K562 (cell line): Measurements from ENCODE around the gene FXYD1. TPM values are rescaled to one million over a fixed set of nuclear protein-coding genes. Genes with fewer than 3 reads are reported as not detected.

Experiments used
- CAMTA2 ChIP-seq: fragments of 250-450 bp; sonication (Bioruptor Pico); conservative IDR thresholded peaks from 2 replicates; pipeline ENCODE4 v1.5.1; 2022
- CREM ChIP-seq: IDR thresholded peaks from 2 replicates; pipeline ENCODE4 v1.6.1; 2014; ENCODE audit warnings: antibody characterized with exemption, low read depth
- HNRNPLL ChIP-seq: fragments of 200-400 bp; formaldehyde crosslinking; IDR thresholded peaks from 2 replicates; pipeline ENCODE4 v1.6.1; 2017; ENCODE audit warnings: low read length, low read depth, mild to moderate bottlenecking; ENCODE audit not compliant: poor library complexity, severe bottlenecking
- JUND ChIP-seq, 2 experiments: IDR thresholded peaks; 2 replicates in 1 of 2; 3 replicates in 1 of 2; pipeline ENCODE4 v1.6.1; 2011; ENCODE audit warnings: borderline replicate concordance in 2 of 2, low read depth in 2 of 2, low read length in 2 of 2, improper control_type of control experiment in 1 of 2, missing biosample characterization in 1 of 2, missing genetic modification characterization in 1 of 2, missing genetic modification reagents in 1 of 2
- MYBL2 ChIP-seq, 2 experiments: fragments of 450-650 bp in 1 of 2; sonication (generic) in 1 of 2; formaldehyde crosslinking in 1 of 2; IDR thresholded peaks; 2 replicates each; pipeline versions ENCODE4 v1.6.1 to v1.8.1; 2017 to 2022; ENCODE audit warnings: borderline replicate concordance in 1 of 2, inconsistent platforms in 1 of 2, low read depth in 1 of 2, mild to moderate bottlenecking in 1 of 2, missing genetic modification reagents in 1 of 2, moderate library complexity in 1 of 2
- RAD21 ChIP-seq, 2 experiments: fragments of 250-450 bp in 1 of 2; fragments of 450-650 bp in 1 of 2; sonication (Bioruptor Pico) in 1 of 2; formaldehyde crosslinking in 1 of 2; IDR thresholded peaks in 1 of 2; conservative IDR thresholded peaks in 1 of 2; 2 replicates each; pipeline versions ENCODE4 v1.4.0 to v1.8.0; 2020 to 2022; ENCODE audit warnings: mild to moderate bottlenecking in 2 of 2, moderate library complexity in 1 of 2
- RB1 ChIP-seq: fragments of 450-650 bp; IDR thresholded peaks from 2 replicates; pipeline ENCODE4 v1.6.1; 2017; ENCODE audit warnings: low read depth, mild to moderate bottlenecking
- RBFOX2 ChIP-seq: fragments of 200-400 bp; formaldehyde crosslinking; IDR thresholded peaks from 2 replicates; pipeline ENCODE4 v1.6.1; 2017; ENCODE audit warnings: low read depth, mild to moderate bottlenecking, low read length, moderate library complexity
- SMAD1 ChIP-seq: fragments of 150-350 bp; IDR thresholded peaks from 2 replicates; pipeline ENCODE4 v1.6.1; 2014; ENCODE audit warnings: low read length, low read depth; ENCODE audit not compliant: partially characterized antibody
- SMAD4 ChIP-seq: fragments of 250-450 bp; sonication (Bioruptor Pico); conservative IDR thresholded peaks from 2 replicates; pipeline ENCODE4 v1.8.0; 2021; ENCODE audit warnings: inconsistent platforms, mild to moderate bottlenecking, moderate library complexity
- SUPT5H ChIP-seq: fragments of 450-650 bp; IDR thresholded peaks from 2 replicates; pipeline ENCODE4 v1.6.1; 2016
- TAF15 ChIP-seq: fragments of 200-400 bp; formaldehyde crosslinking; IDR thresholded peaks from 2 replicates; pipeline ENCODE4 v1.6.1; 2017; ENCODE audit warnings: mild to moderate bottlenecking, low read depth, low read length, moderate library complexity
- TAF9B ChIP-seq: fragments of 450-650 bp; IDR thresholded peaks from 2 replicates; pipeline ENCODE4 v1.6.1; 2018; ENCODE audit warnings: mild to moderate bottlenecking; ENCODE audit not compliant: partially characterized antibody
- TBP ChIP-seq: optimal IDR thresholded peaks from 2 replicates; pipeline ENCODE3; 2011; ENCODE audit warnings: low read depth, low read length, improper control_type of control experiment
- TOE1 ChIP-seq, 2 experiments: fragments of 450-650 bp in 1 of 2; sonication (generic) in 1 of 2; formaldehyde crosslinking in 1 of 2; IDR thresholded peaks; 2 replicates each; pipeline versions ENCODE4 v1.7.1 to v1.8.0; 2016 to 2022; ENCODE audit warnings: borderline replicate concordance in 2 of 2, mild to moderate bottlenecking in 2 of 2, antibody characterized with exemption in 1 of 2, inconsistent platforms in 1 of 2, low read depth in 1 of 2, missing genetic modification reagents in 1 of 2, moderate library complexity in 1 of 2
- TRIM28 ChIP-seq: fragments of 450-650 bp; IDR thresholded peaks from 2 replicates; pipeline ENCODE4 v1.6.1; 2017
- ZBTB17 ChIP-seq: fragments of 450-650 bp; formaldehyde crosslinking; IDR thresholded peaks from 2 replicates; pipeline ENCODE4 v1.4.0; 2020; ENCODE audit warnings: mild to moderate bottlenecking
- ZC3H11A ChIP-seq: IDR thresholded peaks from 2 replicates; pipeline ENCODE4 v1.6.1; 2012; ENCODE audit warnings: low read depth, low read length, improper control_type of control experiment
- ZSCAN32 ChIP-seq: fragments of 450-650 bp; formaldehyde crosslinking; IDR thresholded peaks from 2 replicates; pipeline ENCODE4 v1.4.0; 2020; ENCODE audit warnings: mild to moderate bottlenecking, moderate library complexity
- polyA plus RNA-seq, 8 experiments: library from polyadenylated mRNA; depleted of rRNA in 4 of 8; stranded (reverse) in 5 of 8; unstranded in 3 of 8; fragments of >200 nt; fragmentation: Nextera tagmentation in 2 of 8; fragmentation: Illumina TruSeq in 1 of 8; extraction: Ambion mirVana in 2 of 8; extraction: Trizol in 1 of 8; gene quantifications; 2 replicates each; pipeline versions ENCODE4 v1.2.1 to v1.2.3, GENCODE V29; 2011 to 2014; ENCODE audit warnings: inconsistent platforms in 1 of 8, missing spikeins in 1 of 8
- total RNA-seq, 7 experiments: library from RNA; depleted of rRNA in 6 of 7; stranded (reverse); fragments of >200 nt in 6 of 7; fragmentation: Illumina TruSeq in 2 of 7; extraction: Trizol in 2 of 7; gene quantifications; 2 replicates each; pipeline versions ENCODE4 v1.2.1 to v1.2.3, GENCODE V29; 2011 to 2021; ENCODE audit warnings: low replicate concordance in 1 of 7
- TF ChIP-seq, protein P1 (sequence below): fragments of 450-650 bp; IDR thresholded peaks from 2 replicates; pipeline ENCODE4 v1.6.1; 2014; ENCODE audit warnings: low read depth, mild to moderate bottlenecking, moderate library complexity, borderline replicate concordance
- TF ChIP-seq, protein P2 (sequence below), 2 experiments: fragments of 450-650 bp; conservative IDR thresholded peaks; 2 replicates each; pipeline ENCODE4 v1.6.1; 2017; ENCODE audit warnings: mild to moderate bottlenecking in 2 of 2, moderate library complexity in 2 of 2
- TF ChIP-seq, protein P3 (sequence below): sonication (generic); IDR thresholded peaks from 2 replicates; pipeline ENCODE4 v1.6.1; 2016

FXYD1 gene
- total and polyA plus RNA-seq, 9 of the 15 experiments (the other 6 are each of a cell fraction or from before 2014, with no cell fraction given): 0.40 to 3.2 (median 1.8) TPM; not detected in 3

DNA sequence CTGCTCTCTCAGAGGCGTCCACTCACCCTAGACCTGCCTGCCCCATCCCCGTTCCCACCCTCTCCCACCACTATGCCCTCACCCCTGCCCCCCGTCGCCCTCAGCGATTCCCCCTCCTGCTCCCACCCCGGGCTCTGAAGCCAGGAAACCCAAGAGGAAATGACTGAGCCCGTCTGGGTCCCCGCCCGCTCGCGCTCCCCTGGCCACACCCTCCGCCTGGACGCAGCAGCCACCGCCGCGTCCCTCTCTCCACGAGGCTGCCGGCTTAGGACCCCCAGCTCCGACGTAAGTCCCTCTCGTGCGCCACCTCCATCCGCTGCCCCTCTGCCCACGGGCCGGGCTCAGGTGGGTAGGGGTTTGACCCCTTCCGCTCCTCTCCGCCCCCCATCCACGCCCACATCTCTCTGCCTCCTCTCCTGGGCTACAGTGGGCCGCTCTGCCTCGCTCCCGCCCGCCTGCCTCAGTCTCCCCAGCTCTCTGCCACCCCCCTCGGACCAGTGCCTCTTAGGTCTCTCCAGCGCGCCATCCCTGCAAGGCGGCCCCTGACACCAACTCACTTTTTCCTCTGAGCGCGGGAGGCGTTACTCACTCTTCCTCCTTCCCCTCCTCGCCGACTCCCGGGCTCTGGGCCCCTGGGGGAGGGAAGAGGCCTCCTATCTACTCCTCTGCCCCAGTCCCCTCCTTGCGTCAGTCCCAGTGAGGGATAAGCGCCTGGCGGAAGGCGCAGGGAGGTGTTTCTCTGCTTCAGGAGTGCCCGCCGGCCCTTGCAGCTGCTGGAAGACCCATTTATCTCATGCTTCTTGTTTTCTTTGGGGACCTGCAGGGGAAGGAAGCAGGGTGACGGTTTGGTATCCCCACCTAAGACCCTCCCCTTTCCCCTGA lies 16.1 kb downstream of the FXYD1 start, which contains the start of gene FXYD5 (continued):
- TF ChIP-seq, protein P1, sequence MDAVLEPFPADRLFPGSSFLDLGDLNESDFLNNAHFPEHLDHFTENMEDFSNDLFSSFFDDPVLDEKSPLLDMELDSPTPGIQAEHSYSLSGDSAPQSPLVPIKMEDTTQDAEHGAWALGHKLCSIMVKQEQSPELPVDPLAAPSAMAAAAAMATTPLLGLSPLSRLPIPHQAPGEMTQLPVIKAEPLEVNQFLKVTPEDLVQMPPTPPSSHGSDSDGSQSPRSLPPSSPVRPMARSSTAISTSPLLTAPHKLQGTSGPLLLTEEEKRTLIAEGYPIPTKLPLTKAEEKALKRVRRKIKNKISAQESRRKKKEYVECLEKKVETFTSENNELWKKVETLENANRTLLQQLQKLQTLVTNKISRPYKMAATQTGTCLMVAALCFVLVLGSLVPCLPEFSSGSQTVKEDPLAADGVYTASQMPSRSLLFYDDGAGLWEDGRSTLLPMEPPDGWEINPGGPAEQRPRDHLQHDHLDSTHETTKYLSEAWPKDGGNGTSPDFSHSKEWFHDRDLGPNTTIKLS: peak; percentile 28; the same call in 1 of the 2 replicates
- TF ChIP-seq SMAD1 (no peak), MYBL2 (IDR thresholded peaks at IDR 0.05; ENCODE audit: low read depth) (no peak), MYBL2 (CRISPR knock-in tag; IDR thresholded peaks at IDR 0.05; ENCODE audit: borderline replicate concordance) (no peak), ZC3H11A (no peak), TOE1 (IDR thresholded peaks at IDR 0.05; ENCODE audit: borderline replicate concordance) (peak; percentile 79), TOE1 (CRISPR knock-in tag; IDR thresholded peaks at IDR 0.05; ENCODE audit: borderline replicate concordance, low read depth) (no peak), TAF15 (no peak), SUPT5H (peak; percentile 93), TBP (peak; percentile 54), HNRNPLL (peak; percentile 87), CAMTA2 (CRISPR knock-in tag) (peak; percentile 34; the same call in 1 of the 2 replicates), TRIM28 (no peak), CREM (peak; percentile 62), RAD21 (CRISPR knock-in tag; conservative IDR thresholded peaks at IDR 0.05 in 1 of 2, IDR thresholded peaks at IDR 0.05 in 1 of 2) (peak in 1 of 2 experiments; percentile 22; a peak in 3 of 4 replicates), JUND (IDR thresholded peaks at IDR 0.05; ENCODE audit: borderline replicate concordance, low read depth, low read length) (peak; percentile 68), JUND (tag; IDR thresholded peaks at IDR 0.05; ENCODE audit: borderline replicate concordance, low read depth, low read length) (peak; percentile 43; the same call in 1 of the 3 replicates), ZSCAN32 (no peak), TAF9B (peak; percentile 79), ZBTB17 (CRISPR knock-in tag) (peak; percentile 33; the same call in 1 of the 2 replicates), RB1 (peak; percentile 40; the same call in 1 of the 2 replicates), SMAD4 (CRISPR knock-in tag) (peak; percentile 50; the same call in 1 of the 2 replicates), RBFOX2 (peak; percentile 94)
- TF ChIP-seq, protein P2, sequence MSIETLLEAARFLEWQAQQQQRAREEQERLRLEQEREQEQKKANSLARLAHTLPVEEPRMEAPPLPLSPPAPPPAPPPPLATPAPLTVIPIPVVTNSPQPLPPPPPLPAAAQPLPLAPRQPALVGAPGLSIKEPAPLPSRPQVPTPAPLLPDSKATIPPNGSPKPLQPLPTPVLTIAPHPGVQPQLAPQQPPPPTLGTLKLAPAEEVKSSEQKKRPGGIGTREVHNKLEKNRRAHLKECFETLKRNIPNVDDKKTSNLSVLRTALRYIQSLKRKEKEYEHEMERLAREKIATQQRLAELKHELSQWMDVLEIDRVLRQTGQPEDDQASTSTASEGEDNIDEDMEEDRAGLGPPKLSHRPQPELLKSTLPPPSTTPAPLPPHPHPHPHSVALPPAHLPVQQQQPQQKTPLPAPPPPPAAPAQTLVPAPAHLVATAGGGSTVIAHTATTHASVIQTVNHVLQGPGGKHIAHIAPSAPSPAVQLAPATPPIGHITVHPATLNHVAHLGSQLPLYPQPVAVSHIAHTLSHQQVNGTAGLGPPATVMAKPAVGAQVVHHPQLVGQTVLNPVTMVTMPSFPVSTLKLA (conservative IDR thresholded peaks at IDR 0.05): peak; percentile 63 to 88
- TF ChIP-seq, protein P3, sequence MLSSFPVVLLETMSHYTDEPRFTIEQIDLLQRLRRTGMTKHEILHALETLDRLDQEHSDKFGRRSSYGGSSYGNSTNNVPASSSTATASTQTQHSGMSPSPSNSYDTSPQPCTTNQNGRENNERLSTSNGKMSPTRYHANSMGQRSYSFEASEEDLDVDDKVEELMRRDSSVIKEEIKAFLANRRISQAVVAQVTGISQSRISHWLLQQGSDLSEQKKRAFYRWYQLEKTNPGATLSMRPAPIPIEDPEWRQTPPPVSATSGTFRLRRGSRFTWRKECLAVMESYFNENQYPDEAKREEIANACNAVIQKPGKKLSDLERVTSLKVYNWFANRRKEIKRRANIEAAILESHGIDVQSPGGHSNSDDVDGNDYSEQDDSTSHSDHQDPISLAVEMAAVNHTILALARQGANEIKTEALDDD: peak; percentile 39; the same call in 1 of the 2 replicates
